ENCODE data around the gene ANKRD33B.
"Not testable (repeated sequence)": the region's sequence is repeated elsewhere in the genome, so short reads cannot be mapped to it uniquely, and the experiment has no call there.

DNA sequence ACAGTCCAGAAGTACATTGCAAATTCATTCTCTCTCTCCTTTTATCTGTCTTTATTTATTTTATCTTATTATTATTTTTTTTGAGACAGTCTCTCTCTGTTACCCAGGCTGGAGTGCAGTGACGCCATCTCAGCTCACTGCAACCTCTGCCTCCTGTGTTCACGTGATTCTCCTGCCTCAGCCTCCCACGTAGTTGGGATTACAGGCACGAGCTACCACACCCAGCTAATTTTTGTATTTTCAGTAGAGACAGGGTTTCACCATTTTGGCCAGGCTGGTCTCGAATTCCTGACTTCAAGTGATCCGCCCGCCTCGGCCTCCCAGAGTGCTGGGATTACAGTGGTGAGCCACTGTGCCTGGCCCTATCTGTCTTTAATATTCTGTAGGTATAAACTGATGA, 49.3 kb upstream of the ANKRD33B start:
- TF ChIP-seq, protein P1, sequence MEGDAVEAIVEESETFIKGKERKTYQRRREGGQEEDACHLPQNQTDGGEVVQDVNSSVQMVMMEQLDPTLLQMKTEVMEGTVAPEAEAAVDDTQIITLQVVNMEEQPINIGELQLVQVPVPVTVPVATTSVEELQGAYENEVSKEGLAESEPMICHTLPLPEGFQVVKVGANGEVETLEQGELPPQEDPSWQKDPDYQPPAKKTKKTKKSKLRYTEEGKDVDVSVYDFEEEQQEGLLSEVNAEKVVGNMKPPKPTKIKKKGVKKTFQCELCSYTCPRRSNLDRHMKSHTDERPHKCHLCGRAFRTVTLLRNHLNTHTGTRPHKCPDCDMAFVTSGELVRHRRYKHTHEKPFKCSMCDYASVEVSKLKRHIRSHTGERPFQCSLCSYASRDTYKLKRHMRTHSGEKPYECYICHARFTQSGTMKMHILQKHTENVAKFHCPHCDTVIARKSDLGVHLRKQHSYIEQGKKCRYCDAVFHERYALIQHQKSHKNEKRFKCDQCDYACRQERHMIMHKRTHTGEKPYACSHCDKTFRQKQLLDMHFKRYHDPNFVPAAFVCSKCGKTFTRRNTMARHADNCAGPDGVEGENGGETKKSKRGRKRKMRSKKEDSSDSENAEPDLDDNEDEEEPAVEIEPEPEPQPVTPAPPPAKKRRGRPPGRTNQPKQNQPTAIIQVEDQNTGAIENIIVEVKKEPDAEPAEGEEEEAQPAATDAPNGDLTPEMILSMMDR (IDR thresholded peaks at IDR 0.05) = not testable (repeated sequence)
- TF ChIP-seq POLR2A (IDR thresholded peaks at IDR 0.05) = not testable (repeated sequence)

Measured in breast epithelium (tissue), 3 donors.